DND-41 (cell line): Measurements from ENCODE around the gene GLP2R.

Source experiments
- ATAC-seq: fragments of 200-7000 bp; cut with Tn5 transposase; 3 replicates; pipeline ENCODE4 v1.9.1; 2021; ENCODE audit warnings: low read depth; ENCODE audit not compliant: insufficient read depth
- DNase-seq: peaks from one replicate; pipeline ENCODE4 v3.0.0-alpha.2; 2020
- H2AFZ ChIP-seq: 2 replicates; pipeline ENCODE4 v1.6.0; 2012; ENCODE audit warnings: low read depth, low read length
- H3K27ac ChIP-seq: 2 replicates; pipeline ENCODE4 v1.5.1; 2012; ENCODE audit warnings: low read length, inconsistent platforms
- H3K27me3 ChIP-seq: fragments of 200-600 bp; sonication (generic); 2 replicates; pipeline ENCODE4 v1.6.0; 2012; ENCODE audit warnings: low read length, mild to moderate bottlenecking, inconsistent platforms; ENCODE audit not compliant: insufficient read depth, poor library complexity
- H3K36me3 ChIP-seq: 2 replicates; pipeline ENCODE4 v1.5.1; 2012; ENCODE audit warnings: low read length, inconsistent platforms; ENCODE audit not compliant: insufficient read depth
- H3K4me1 ChIP-seq: 2 replicates; pipeline ENCODE4 v1.5.1; 2012; ENCODE audit warnings: mild to moderate bottlenecking, low read length; ENCODE audit not compliant: insufficient read depth
- H3K4me2 ChIP-seq: 2 replicates; pipeline ENCODE4 v1.6.0; 2012; ENCODE audit warnings: mild to moderate bottlenecking, moderate library complexity, low read length, inconsistent platforms; ENCODE audit not compliant: insufficient read depth
- H3K4me3 ChIP-seq, 2 experiments: fragments of 200-600 bp in 1 of 2; shearing (Covaris generic) in 1 of 2; 2 replicates each; pipeline ENCODE4 v1.5.1; 2012 to 2016; ENCODE audit warnings: inconsistent platforms in 2 of 2, low read length in 2 of 2, mild to moderate bottlenecking in 2 of 2, low read depth in 1 of 2, moderate library complexity in 1 of 2
- H3K79me2 ChIP-seq: 2 replicates; pipeline ENCODE4 v1.6.0; 2012; ENCODE audit warnings: low read length, inconsistent platforms; ENCODE audit not compliant: insufficient read depth
- H3K9ac ChIP-seq: 2 replicates; pipeline ENCODE4 v1.6.0; 2012; ENCODE audit warnings: low read depth, mild to moderate bottlenecking, inconsistent platforms, low read length, moderate library complexity
- H3K9me3 ChIP-seq: 2 replicates; pipeline ENCODE4 v1.5.1; 2012; ENCODE audit warnings: low read length, moderate library complexity, mild to moderate bottlenecking, inconsistent platforms; ENCODE audit not compliant: insufficient read depth, severe bottlenecking
- H4K20me1 ChIP-seq: 2 replicates; pipeline ENCODE4 v1.6.0; 2012; ENCODE audit warnings: low read length; ENCODE audit not compliant: insufficient read depth
- CTCF ChIP-seq: IDR thresholded peaks from 2 replicates; pipeline ENCODE4 v1.5.1; 2012; ENCODE audit warnings: borderline replicate concordance, low read length, moderate library complexity, mild to moderate bottlenecking; ENCODE audit not compliant: poor library complexity, severe bottlenecking; ENCODE audit errors: extremely low read depth
- EZH2 ChIP-seq: IDR thresholded peaks from 3 replicates; pipeline ENCODE4 v1.6.1; 2012; ENCODE audit warnings: borderline replicate concordance, low read depth, mild to moderate bottlenecking, moderate library complexity, low read length, inconsistent platforms; ENCODE audit not compliant: severe bottlenecking

The GLP2R gene

GRCh38 chr17:9941305-9941704 is 115.6 kb downstream of the GLP2R start:
- peaks cover 37% of the 10 kb centered on the region for H3K36me3 ChIP-seq
- no peak overlapping the region for H2AFZ ChIP-seq
- H3K27me3 ChIP-seq, result no peaks in the 10 kb centered on the region
- no peaks in the 10 kb centered on the region for H3K4me1 ChIP-seq
- H3K4me2 ChIP-seq, result no peak overlapping the region
- no peak overlapping the region for H3K4me3 ChIP-seq
- no peak for ATAC-seq
- no peak for TF ChIP-seq EZH2
- no peak for TF ChIP-seq CTCF
- no peak overlapping the region for H3K9ac ChIP-seq
- H3K27ac ChIP-seq, result no peak overlapping the region
- no peaks in the 10 kb centered on the region for H4K20me1 ChIP-seq
- H3K79me2 ChIP-seq, result no peaks in the 10 kb centered on the region
- no peaks in the 10 kb centered on the region for H3K9me3 ChIP-seq
- no peak for DNase-seq
